K562 (cell line): ENCODE results near the gene RBM45. TPM values are rescaled to one million over a fixed set of nuclear protein-coding genes. Genes with fewer than 3 reads are reported as not detected.
A peak's percentile ranks its signal among the peaks of the same experiment; 100 is the strongest.

ENCODE experiments used
- CCNT2 ChIP-seq: IDR thresholded peaks from 2 replicates; pipeline ENCODE4 v1.6.1; 2011; ENCODE audit warnings: borderline replicate concordance, low read depth, mild to moderate bottlenecking, moderate library complexity, mixed read lengths, low read length; ENCODE audit not compliant: insufficient read length; ENCODE audit errors: extremely low read depth
- CXXC5 ChIP-seq: fragments of 250-450 bp; sonication (Bioruptor Pico); IDR thresholded peaks from 2 replicates; pipeline ENCODE4 v1.8.0; 2022; ENCODE audit warnings: inconsistent platforms, mild to moderate bottlenecking, moderate library complexity
- GTF2E2 ChIP-seq: fragments of 200-800 bp; sonication (Bioruptor generic); IDR thresholded peaks from 2 replicates; pipeline ENCODE4 v1.6.1; 2016; ENCODE audit warnings: missing genetic modification characterization, missing compliant biosample characterization
- PTRF ChIP-seq: fragments of 450-650 bp; IDR thresholded peaks from 2 replicates; pipeline ENCODE4 v1.6.1; 2016; ENCODE audit warnings: mild to moderate bottlenecking, missing genetic modification characterization, missing compliant biosample characterization
- SP1 ChIP-seq: sonication (generic); formaldehyde crosslinking; IDR thresholded peaks from 2 replicates; pipeline ENCODE4 v1.8.1; 2022; ENCODE audit warnings: mild to moderate bottlenecking, missing genetic modification reagents
- polyA plus RNA-seq, 8 experiments: library from polyadenylated mRNA; depleted of rRNA in 4 of 8; stranded (reverse) in 5 of 8; unstranded in 3 of 8; fragments of >200 nt; fragmentation: Nextera tagmentation in 2 of 8; fragmentation: Illumina TruSeq in 1 of 8; extraction: Ambion mirVana in 2 of 8; extraction: Trizol in 1 of 8; gene quantifications; 2 replicates each; pipeline versions ENCODE4 v1.2.1 to v1.2.3, GENCODE V29; 2011 to 2014; ENCODE audit warnings: inconsistent platforms in 1 of 8, missing spikeins in 1 of 8
- total RNA-seq, 7 experiments: library from RNA; depleted of rRNA in 6 of 7; stranded (reverse); fragments of >200 nt in 6 of 7; fragmentation: Illumina TruSeq in 2 of 7; extraction: Trizol in 2 of 7; gene quantifications; 2 replicates each; pipeline versions ENCODE4 v1.2.1 to v1.2.3, GENCODE V29; 2011 to 2021; ENCODE audit warnings: low replicate concordance in 1 of 7
- TF ChIP-seq, protein P1 (sequence below): fragments of 150-350 bp; IDR thresholded peaks from 2 replicates; pipeline ENCODE4 v1.6.1; 2014; ENCODE audit warnings: low read depth, mild to moderate bottlenecking, low read length, borderline replicate concordance
- TF ChIP-seq, protein P2 (sequence below): IDR thresholded peaks from 2 replicates; pipeline ENCODE4 v1.6.1; 2011; ENCODE audit not compliant: insufficient read length; ENCODE audit errors: extremely low read depth
- TF ChIP-seq, protein P3 (sequence below), 2 experiments: fragments of 450-650 bp; IDR thresholded peaks; 2 replicates each; pipeline ENCODE4 v1.6.1; 2018; ENCODE audit warnings: mild to moderate bottlenecking in 2 of 2, low read depth in 1 of 2; ENCODE audit not compliant: partially characterized antibody in 2 of 2
- TF ChIP-seq, protein P4 (sequence below): fragments of 250-450 bp; sonication (Bioruptor Pico); IDR thresholded peaks from 2 replicates; pipeline ENCODE4 v1.4.0; 2020
- TF ChIP-seq, protein P5 (sequence below): conservative IDR thresholded peaks from 2 replicates; pipeline ENCODE4 v1.6.1; 2011; ENCODE audit warnings: low read depth, mild to moderate bottlenecking, low read length; ENCODE audit not compliant: control insufficient read depth
- TF ChIP-seq, protein P6 (sequence below), 2 experiments: fragments of 250-450 bp in 1 of 2; fragments of 450-650 bp in 1 of 2; sonication (Bioruptor Pico) in 1 of 2; IDR thresholded peaks; 2 replicates each; pipeline versions ENCODE4 v1.6.1 to v1.8.0; 2016 to 2021; ENCODE audit warnings: mild to moderate bottlenecking in 2 of 2, moderate library complexity in 2 of 2, missing compliant biosample characterization in 1 of 2, missing genetic modification characterization in 1 of 2

The RBM45 gene
- total and polyA plus RNA-seq, 9 of the 15 experiments (the other 6 are each of a cell fraction or from before 2014, with no cell fraction given) = 6.7 to 22.0 (median 15.0) TPM

DNA sequence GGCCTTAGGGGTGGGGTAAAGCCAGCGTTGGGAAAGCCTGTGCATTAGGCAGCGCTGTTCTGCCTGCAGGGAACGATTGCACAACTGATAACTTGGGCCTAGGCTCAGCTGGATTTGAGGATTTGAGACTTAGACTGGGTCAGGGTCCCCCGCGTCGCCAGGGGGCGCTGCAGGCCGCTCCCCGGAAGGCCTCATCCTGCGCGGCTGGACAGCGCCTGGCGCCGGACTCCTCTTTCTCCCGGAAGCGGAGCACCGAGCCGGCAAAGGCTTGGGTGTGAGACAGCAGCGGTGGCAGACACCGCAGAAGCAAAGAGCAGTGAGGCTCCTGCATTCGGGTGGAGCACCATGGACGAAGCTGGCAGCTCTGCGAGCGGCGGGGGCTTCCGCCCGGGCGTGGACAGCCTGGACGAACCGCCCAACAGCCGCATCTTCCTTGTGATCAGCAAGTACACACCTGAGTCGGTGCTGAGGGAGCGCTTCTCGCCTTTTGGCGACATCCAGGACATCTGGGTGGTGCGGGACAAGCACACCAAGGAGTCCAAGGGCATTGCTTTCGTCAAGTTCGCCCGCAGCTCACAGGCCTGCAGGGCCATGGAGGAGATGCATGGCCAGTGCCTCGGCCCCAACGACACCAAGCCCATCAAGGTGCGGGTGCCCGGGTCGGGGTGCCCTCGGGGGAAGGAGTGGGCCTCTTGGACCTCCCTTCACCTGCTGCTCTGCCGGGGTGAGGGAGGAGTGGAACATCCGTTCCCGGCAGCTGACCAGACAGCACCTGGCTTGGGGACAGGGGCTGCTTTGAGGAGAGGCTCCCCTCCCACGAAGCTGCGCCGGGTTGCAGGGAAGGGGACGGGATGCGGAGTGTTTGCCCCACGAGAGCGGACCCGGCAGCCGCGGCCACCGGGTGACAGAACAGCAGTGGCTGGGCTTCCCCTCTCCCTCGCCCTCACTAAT lies at the start of gene RBM45 (continued):
- TF ChIP-seq, protein P1, sequence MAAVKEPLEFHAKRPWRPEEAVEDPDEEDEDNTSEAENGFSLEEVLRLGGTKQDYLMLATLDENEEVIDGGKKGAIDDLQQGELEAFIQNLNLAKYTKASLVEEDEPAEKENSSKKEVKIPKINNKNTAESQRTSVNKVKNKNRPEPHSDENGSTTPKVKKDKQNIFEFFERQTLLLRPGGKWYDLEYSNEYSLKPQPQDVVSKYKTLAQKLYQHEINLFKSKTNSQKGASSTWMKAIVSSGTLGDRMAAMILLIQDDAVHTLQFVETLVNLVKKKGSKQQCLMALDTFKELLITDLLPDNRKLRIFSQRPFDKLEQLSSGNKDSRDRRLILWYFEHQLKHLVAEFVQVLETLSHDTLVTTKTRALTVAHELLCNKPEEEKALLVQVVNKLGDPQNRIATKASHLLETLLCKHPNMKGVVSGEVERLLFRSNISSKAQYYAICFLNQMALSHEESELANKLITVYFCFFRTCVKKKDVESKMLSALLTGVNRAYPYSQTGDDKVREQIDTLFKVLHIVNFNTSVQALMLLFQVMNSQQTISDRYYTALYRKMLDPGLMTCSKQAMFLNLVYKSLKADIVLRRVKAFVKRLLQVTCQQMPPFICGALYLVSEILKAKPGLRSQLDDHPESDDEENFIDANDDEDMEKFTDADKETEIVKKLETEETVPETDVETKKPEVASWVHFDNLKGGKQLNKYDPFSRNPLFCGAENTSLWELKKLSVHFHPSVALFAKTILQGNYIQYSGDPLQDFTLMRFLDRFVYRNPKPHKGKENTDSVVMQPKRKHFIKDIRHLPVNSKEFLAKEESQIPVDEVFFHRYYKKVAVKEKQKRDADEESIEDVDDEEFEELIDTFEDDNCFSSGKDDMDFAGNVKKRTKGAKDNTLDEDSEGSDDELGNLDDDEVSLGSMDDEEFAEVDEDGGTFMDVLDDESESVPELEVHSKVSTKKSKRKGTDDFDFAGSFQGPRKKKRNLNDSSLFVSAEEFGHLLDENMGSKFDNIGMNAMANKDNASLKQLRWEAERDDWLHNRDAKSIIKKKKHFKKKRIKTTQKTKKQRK = no peak
- TF ChIP-seq, protein P2, sequence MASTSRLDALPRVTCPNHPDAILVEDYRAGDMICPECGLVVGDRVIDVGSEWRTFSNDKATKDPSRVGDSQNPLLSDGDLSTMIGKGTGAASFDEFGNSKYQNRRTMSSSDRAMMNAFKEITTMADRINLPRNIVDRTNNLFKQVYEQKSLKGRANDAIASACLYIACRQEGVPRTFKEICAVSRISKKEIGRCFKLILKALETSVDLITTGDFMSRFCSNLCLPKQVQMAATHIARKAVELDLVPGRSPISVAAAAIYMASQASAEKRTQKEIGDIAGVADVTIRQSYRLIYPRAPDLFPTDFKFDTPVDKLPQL = no peak
- TF ChIP-seq SP1 (CRISPR knock-in tag) (peak; percentile 92), PTRF (tag) (no peak), CXXC5 (CRISPR knock-in tag) (peak; percentile 84), CCNT2 (peak; percentile 88), GTF2E2 (tag) (no peak)
- TF ChIP-seq, protein P3, sequence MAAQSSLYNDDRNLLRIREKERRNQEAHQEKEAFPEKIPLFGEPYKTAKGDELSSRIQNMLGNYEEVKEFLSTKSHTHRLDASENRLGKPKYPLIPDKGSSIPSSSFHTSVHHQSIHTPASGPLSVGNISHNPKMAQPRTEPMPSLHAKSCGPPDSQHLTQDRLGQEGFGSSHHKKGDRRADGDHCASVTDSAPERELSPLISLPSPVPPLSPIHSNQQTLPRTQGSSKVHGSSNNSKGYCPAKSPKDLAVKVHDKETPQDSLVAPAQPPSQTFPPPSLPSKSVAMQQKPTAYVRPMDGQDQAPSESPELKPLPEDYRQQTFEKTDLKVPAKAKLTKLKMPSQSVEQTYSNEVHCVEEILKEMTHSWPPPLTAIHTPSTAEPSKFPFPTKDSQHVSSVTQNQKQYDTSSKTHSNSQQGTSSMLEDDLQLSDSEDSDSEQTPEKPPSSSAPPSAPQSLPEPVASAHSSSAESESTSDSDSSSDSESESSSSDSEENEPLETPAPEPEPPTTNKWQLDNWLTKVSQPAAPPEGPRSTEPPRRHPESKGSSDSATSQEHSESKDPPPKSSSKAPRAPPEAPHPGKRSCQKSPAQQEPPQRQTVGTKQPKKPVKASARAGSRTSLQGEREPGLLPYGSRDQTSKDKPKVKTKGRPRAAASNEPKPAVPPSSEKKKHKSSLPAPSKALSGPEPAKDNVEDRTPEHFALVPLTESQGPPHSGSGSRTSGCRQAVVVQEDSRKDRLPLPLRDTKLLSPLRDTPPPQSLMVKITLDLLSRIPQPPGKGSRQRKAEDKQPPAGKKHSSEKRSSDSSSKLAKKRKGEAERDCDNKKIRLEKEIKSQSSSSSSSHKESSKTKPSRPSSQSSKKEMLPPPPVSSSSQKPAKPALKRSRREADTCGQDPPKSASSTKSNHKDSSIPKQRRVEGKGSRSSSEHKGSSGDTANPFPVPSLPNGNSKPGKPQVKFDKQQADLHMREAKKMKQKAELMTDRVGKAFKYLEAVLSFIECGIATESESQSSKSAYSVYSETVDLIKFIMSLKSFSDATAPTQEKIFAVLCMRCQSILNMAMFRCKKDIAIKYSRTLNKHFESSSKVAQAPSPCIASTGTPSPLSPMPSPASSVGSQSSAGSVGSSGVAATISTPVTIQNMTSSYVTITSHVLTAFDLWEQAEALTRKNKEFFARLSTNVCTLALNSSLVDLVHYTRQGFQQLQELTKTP (IDR thresholded peaks at IDR 0.05; ENCODE audit: low read depth in 1 of 2, partially characterized antibody in 2 of 2) = peak in 1 of 2 experiments; percentile 70
- TF ChIP-seq, protein P4, sequence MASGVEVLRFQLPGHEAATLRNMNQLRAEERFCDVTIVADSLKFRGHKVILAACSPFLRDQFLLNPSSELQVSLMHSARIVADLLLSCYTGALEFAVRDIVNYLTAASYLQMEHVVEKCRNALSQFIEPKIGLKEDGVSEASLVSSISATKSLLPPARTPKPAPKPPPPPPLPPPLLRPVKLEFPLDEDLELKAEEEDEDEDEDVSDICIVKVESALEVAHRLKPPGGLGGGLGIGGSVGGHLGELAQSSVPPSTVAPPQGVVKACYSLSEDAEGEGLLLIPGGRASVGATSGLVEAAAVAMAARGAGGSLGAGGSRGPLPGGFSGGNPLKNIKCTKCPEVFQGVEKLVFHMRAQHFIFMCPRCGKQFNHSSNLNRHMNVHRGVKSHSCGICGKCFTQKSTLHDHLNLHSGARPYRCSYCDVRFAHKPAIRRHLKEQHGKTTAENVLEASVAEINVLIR (CRISPR knock-in tag) = no peak
- TF ChIP-seq, protein P5, sequence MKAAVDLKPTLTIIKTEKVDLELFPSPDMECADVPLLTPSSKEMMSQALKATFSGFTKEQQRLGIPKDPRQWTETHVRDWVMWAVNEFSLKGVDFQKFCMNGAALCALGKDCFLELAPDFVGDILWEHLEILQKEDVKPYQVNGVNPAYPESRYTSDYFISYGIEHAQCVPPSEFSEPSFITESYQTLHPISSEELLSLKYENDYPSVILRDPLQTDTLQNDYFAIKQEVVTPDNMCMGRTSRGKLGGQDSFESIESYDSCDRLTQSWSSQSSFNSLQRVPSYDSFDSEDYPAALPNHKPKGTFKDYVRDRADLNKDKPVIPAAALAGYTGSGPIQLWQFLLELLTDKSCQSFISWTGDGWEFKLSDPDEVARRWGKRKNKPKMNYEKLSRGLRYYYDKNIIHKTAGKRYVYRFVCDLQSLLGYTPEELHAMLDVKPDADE = peak; percentile 89
- TF ChIP-seq, protein P6, sequence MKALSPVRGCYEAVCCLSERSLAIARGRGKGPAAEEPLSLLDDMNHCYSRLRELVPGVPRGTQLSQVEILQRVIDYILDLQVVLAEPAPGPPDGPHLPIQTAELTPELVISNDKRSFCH (CRISPR knock-in tag; IDR thresholded peaks at IDR 0.05) = no peak
- TF ChIP-seq, protein P6 (tag; IDR thresholded peaks at IDR 0.05) = peak; percentile 69; the same call in 1 of the 2 replicates
